ENCODE data around the gene GSTO2. TPM values are rescaled to one million over a fixed set of nuclear protein-coding genes. Genes with fewer than 3 reads are reported as not detected.
A peak's percentile ranks its signal among the peaks of the same experiment; 100 is the strongest.

GSTO2 gene
- total and polyA plus RNA-seq, 10 donors, result 0.32 to 1.4 (median 0.91) TPM

DNA sequence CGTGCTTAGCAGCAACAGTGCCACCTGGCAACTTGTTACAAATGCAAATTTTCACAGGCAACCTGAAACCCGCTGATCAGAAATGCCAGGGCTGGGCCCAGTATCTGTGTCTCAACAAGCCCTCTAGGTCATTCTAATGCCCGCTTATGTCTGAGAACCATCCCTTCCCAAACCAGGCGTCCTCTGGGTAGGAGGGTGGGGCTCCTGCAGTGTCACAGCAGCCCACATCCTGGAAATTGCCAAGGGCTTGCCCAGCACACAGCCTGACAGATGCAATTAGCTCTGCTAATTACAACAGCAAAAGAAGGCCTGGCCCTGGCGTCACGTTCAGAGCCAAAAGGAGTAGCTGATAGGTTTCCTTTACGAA lies 53.4 kb downstream of the GSTO2 start:
- H3K36me3 ChIP-seq, result peaks cover 0 to 30% (median 0%) of the 10 kb centered on the region in 6 donors
- H3K9me3 ChIP-seq, result no peaks in the 10 kb centered on the region
- H3K4me1 ChIP-seq, result peaks cover 82 to 100% (median 99%) of the 10 kb centered on the region in 6 donors
- TF ChIP-seq, protein P1, sequence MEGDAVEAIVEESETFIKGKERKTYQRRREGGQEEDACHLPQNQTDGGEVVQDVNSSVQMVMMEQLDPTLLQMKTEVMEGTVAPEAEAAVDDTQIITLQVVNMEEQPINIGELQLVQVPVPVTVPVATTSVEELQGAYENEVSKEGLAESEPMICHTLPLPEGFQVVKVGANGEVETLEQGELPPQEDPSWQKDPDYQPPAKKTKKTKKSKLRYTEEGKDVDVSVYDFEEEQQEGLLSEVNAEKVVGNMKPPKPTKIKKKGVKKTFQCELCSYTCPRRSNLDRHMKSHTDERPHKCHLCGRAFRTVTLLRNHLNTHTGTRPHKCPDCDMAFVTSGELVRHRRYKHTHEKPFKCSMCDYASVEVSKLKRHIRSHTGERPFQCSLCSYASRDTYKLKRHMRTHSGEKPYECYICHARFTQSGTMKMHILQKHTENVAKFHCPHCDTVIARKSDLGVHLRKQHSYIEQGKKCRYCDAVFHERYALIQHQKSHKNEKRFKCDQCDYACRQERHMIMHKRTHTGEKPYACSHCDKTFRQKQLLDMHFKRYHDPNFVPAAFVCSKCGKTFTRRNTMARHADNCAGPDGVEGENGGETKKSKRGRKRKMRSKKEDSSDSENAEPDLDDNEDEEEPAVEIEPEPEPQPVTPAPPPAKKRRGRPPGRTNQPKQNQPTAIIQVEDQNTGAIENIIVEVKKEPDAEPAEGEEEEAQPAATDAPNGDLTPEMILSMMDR (IDR thresholded peaks at IDR 0.05 in 8 of 11, conservative IDR thresholded peaks at IDR 0.05 in 3 of 11), result no peak
- peak in 2 of 3 donors; percentile 59 to 72 for TF ChIP-seq POLR2AphosphoS5 (IDR thresholded peaks at IDR 0.05)
- TF ChIP-seq POLR2A (IDR thresholded peaks at IDR 0.05), result no peak
- peak; percentile 88 for DNase-seq
- WGBS, 5 donors, result 18 to 41% (median 22%) methylated on average over 7 of the region's 7 CpGs
- H3K27ac ChIP-seq, result peak overlapping the region; percentile 68 to 100 (median 86)
- no peaks in the 10 kb centered on the region for H3K27me3 ChIP-seq (replicated peaks in 1 of 7)
- intact Hi-C loops (cut with DNase I; ENCODE audit: low total_unique reads), result no loop called here
- H3K4me3 ChIP-seq, result peak overlapping the region in 1 of 8 donors; percentile 56

DNA sequence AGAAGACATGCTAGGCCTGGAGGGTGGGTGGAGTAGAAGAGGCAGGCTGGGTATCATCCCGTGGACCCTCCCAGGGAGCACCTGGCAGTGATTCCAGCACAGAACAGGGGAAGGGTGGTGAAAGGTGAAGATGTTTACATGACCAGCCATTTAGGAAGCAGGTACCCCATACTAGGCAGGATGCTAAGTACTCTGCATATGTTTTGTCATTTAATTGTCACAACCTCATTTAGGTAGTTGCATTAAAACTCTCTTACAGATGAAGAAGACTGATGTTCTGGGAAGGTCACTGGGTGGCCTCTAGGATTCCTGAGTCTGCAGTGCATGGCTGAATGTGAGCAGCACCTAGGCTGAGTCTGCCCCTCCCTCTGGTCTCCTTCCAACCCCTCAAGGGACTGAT lies 54.1 kb downstream of the GSTO2 start:
- peak overlapping the region in 1 of 8 donors; percentile 56 for H3K4me3 ChIP-seq
- intact Hi-C loops (cut with DNase I; ENCODE audit: low total_unique reads), result no loop called here
- TF ChIP-seq, protein P1 (IDR thresholded peaks at IDR 0.05 in 8 of 11, conservative IDR thresholded peaks at IDR 0.05 in 3 of 11), result no peak
- TF ChIP-seq POLR2AphosphoS5 (IDR thresholded peaks at IDR 0.05) (no peak), POLR2A (IDR thresholded peaks at IDR 0.05) (no peak)
- no peaks in the 10 kb centered on the region for H3K9me3 ChIP-seq
- peaks cover 0 to 23% (median 0%) of the 10 kb centered on the region in 6 donors for H3K36me3 ChIP-seq
- no peaks in the 10 kb centered on the region for H3K27me3 ChIP-seq (replicated peaks in 1 of 7)
- WGBS, 5 donors, result 68 to 92% (median 91%) methylated on average over 1 of the region's 1 CpG
- DNase-seq, result peak; percentile 47
- peaks cover 86 to 100% (median 99%) of the 10 kb centered on the region in 6 donors for H3K4me1 ChIP-seq
- H3K27ac ChIP-seq, result peak overlapping the region; percentile 68 to 100 (median 86)

DNA sequence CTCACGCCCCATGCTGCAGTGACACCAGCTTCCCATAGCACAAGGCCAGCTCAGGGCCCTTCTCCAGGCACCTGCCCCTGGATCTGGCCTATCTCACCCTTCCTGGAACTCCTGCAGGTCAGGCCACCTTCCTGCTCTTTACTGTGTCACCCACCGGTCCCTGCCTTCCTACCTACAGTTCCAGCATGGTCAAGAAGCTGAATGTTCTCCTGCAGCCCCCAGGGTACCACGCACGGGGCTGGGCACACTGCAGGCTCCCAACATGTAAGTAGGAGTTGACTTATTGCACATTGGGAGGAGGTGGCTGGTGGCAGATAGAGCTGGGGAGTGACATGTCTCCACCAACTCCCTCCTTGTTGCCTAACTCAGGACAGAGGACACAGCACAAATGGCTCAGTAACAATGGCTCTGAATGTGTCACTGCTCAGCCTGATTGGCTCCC lies 54.8 kb downstream of the GSTO2 start:
- intact Hi-C loops (cut with DNase I; ENCODE audit: low total_unique reads), result no loop called here
- Histone ChIP-seq H3K4me3 (peak overlapping the region in 3 of 8 donors; percentile 4 to 56 (median 13)), H3K4me1 (peaks cover 88 to 100% (median 99%) of the 10 kb centered on the region in 6 donors), H3K9me3 (no peaks in the 10 kb centered on the region), H3K36me3 (peaks cover 0 to 16% (median 0%) of the 10 kb centered on the region in 6 donors), H3K27ac (peak overlapping the region; percentile 68 to 100 (median 86)), H3K27me3 (replicated peaks in 1 of 7) (no peaks in the 10 kb centered on the region)
- 51 to 89% (median 69%) methylated on average over 4 of the region's 4 CpGs for WGBS, 5 donors
- DNase-seq, result peak; percentile 75
- TF ChIP-seq, protein P1 (IDR thresholded peaks at IDR 0.05 in 8 of 11, conservative IDR thresholded peaks at IDR 0.05 in 3 of 11), result no peak

DNA sequence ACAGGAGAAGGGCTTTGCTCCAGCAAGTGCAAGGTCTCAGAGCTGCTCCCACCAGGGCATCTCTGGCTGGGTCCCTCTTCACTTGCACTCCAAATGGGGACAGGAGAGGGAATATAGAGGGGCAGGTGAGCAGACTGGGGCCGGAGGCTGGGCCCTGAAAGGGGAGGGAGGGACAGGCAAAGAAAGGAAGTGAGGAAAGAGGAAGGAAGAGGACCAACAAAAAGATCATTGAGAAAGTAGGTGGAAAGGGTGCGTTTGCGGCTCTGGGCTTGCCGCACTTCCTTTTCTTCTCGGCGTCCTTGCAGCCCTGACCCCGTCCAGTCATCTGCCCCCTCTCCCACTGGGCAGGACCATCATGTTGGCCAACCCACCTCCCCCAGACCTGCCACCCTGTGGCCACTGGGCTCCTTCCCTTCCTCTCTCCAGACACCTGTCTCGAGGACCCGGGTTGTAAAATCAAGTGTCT lies 55.3 kb downstream of the GSTO2 start:
- TF ChIP-seq POLR2A (IDR thresholded peaks at IDR 0.05) (no peak), POLR2AphosphoS5 (IDR thresholded peaks at IDR 0.05) (peak; percentile 56 to 80 (median 72))
- TF ChIP-seq, protein P1 (IDR thresholded peaks at IDR 0.05 in 8 of 11, conservative IDR thresholded peaks at IDR 0.05 in 3 of 11), result peak in 4 of 11 experiments; percentile 25 to 49 (median 32)
- DNase-seq, result peak; percentile 91
- Histone ChIP-seq H3K4me1 (peaks cover 90 to 100% (median 99%) of the 10 kb centered on the region in 6 donors), H3K4me3 (peak overlapping the region in 3 of 8 donors; percentile 4 to 56 (median 13)), H3K36me3 (peaks cover 0 to 16% (median 0%) of the 10 kb centered on the region in 6 donors), H3K27ac (peak overlapping the region; percentile 68 to 100 (median 86)), H3K27me3 (replicated peaks in 1 of 7) (no peaks in the 10 kb centered on the region), H3K9me3 (no peaks in the 10 kb centered on the region)
- 11 to 38% (median 14%) methylated on average over 9 of the region's 9 CpGs for WGBS, 5 donors
- intact Hi-C loops (cut with DNase I; ENCODE audit: low total_unique reads), result no loop called here
